ENCODE data around the gene NLRP6.

Gene NLRP6

GRCh38 chr11:295351-296170 lies 17.4 kb downstream of the NLRP6 start:
- no peak for DNase-seq (ENCODE audit: low read depth)
- H3K4me3 ChIP-seq (replicated peaks; ENCODE audit: low read depth, low read length) = no peak overlapping the region
- no peak for TF ChIP-seq CTCF (IDR thresholded peaks at IDR 0.05; ENCODE audit: low read length, missing control alignments)

DNA sequence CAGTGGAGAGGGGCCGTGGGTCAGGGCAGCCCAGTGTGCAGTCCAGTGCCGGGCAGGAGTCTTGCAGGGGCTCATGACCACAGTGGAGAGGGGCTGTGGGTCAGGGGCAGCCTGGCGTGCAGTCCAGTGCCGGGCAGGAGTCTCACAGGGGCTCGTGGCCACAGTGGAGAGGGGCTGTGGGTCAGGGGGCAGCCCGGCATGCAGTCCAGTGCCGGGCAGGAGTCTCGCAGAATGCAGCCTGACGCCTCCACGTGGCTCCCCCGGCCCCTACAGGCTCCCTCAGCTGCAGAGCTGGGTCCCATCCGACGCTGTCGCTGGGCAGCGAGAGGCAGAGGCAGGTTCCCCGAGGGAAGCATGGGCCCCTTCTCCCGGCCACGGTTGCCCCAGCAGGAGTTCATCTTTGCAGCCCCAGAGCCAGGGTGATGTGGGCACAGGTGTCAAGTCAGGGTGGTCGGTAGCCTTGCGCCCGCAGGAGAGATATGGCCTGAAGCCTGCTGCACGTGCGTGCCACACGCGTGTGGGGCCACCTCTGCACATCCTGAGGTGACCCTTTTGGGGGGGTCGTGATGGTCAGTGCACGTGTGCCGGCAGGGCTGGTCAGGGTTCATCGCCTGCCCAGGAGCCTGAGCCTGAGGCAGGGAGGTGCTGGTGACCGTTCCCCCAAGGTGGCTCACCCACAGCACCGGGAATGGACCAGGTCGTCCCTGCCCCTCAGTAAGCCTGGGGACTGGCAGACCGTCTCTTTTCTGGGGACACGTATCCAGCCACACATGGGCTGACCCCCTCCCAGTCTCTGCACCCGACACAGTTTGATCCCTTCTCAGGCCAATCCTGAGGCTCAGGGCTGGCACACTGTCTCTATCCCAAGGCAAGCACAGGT lies 18.2 kb downstream of the NLRP6 start:
- DNase-seq (ENCODE audit: low read depth) = no peak
- H3K4me3 ChIP-seq (replicated peaks; ENCODE audit: low read depth, low read length) = no peak overlapping the region
- no peak for TF ChIP-seq CTCF (IDR thresholded peaks at IDR 0.05; ENCODE audit: low read length, missing control alignments)

DNA sequence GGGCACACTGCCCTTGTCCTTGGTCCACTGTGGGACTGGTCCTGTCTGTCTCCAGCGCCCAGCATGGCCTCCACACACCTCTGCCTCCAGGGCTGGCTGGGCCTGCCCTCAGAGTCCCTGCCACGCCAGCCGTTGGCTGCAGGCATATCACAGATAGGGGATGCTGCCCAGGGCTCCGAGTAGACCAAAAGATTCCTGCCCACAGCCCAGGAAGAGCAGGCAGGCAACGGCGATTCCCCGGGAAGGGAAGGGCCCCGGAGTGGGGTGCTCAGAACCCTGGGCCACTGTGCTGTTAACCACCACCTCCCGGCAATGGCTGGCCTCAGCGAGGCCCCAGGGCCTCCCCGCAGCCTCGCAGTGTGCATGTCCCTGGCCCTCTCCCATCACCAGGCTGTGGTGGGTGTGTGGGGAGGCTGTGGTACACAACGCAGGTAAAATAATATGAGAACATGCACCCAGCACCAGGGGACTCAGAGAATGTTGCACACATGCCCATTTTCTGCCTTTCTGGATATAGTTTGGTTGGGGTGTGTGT lies 18.9 kb downstream of the NLRP6 start:
- TF ChIP-seq CTCF (IDR thresholded peaks at IDR 0.05; ENCODE audit: low read length, missing control alignments) = no peak
- H3K4me3 ChIP-seq (replicated peaks; ENCODE audit: low read depth, low read length) = no peak overlapping the region
- DNase-seq (ENCODE audit: low read depth) = no peak

DNA sequence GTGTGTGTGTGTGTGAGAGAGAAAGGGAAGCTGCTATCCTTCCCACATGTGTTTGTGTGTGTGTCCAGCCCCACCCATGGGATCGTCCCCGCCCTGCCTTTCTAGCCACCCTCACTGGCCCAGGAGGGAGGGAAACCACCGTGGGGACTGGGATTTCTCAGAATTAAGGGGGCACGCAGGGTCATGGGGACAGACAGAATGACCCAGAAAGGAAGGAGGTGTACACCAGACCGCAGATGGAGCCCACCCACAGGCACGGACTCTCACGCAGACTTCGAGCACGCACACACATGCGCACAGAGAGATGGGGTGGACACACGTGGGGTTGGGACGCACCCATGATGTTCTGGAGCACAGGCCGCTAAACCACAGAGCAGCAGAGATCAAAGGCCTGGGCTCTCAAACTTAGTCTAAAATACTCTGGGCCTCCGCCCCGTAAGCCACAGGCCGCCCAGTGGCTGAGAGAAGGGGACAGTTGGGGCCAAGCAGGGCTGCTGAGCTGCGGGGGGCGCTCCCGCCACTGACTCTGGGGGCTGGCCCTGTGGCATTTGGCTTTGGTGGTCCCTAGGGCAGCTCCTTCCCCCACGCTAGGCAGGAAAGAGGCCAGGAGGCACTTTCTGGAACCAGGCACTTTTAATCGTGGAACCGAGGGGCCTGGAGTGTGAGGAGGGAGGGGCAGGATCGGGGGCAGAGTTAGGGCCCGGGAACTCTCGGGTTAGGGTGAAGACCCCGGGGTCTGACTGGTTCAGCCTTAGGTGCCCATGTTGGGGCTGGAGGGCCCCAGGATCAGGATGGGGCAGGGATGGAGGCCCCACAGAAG lies 19.6 kb downstream of the NLRP6 start:
- no peak for TF ChIP-seq CTCF (IDR thresholded peaks at IDR 0.05; ENCODE audit: low read length, missing control alignments)
- no peak overlapping the region for H3K4me3 ChIP-seq (replicated peaks; ENCODE audit: low read depth, low read length)
- DNase-seq (ENCODE audit: low read depth) = no peak

- no peak for DNase-seq (ENCODE audit: low read depth)
- no peak overlapping the region for H3K4me3 ChIP-seq (replicated peaks; ENCODE audit: low read depth, low read length)
- no peak for TF ChIP-seq CTCF (IDR thresholded peaks at IDR 0.05; ENCODE audit: low read length, missing control alignments)
Measured at GRCh38 chr11:298406-299065, 20.3 kb downstream of the NLRP6 start.

Data from fibroblast of pulmonary artery (primary cell).